ENCODE results near the gene MTERF2.

GRCh38 chr12:107014055-107014454, 27.1 kb upstream of the MTERF2 start:
- TF ChIP-seq CTCF (IDR thresholded peaks at IDR 0.05): no peak
- TF ChIP-seq POLR2A (IDR thresholded peaks at IDR 0.05): no peak
- TF ChIP-seq EP300 (IDR thresholded peaks at IDR 0.05): no peak

Measured in ovary (tissue), 3 donors.